Loucy (cell line): Measurements from ENCODE around the gene GAN.

Experiments
- CTCF ChIP-seq: fragments of 200-600 bp; sonication (generic); conservative IDR thresholded peaks from 2 replicates; pipeline ENCODE4 v1.5.1; 2014; ENCODE audit warnings: mild to moderate bottlenecking, antibody characterized with exemption, low read length
- EZH2phosphoT487 ChIP-seq: fragments of 200-600 bp; IDR thresholded peaks from 2 replicates; pipeline ENCODE4 v1.6.1; 2018; ENCODE audit warnings: antibody characterized with exemption, mild to moderate bottlenecking, moderate library complexity, borderline replicate concordance

GRCh38 chr16:81374550-81374949 lies 59.8 kb downstream of the GAN start:
- TF ChIP-seq CTCF (no peak), EZH2phosphoT487 (no peak)
